Measurements from ENCODE around the gene ZC2HC1C. TPM values are rescaled to one million over a fixed set of nuclear protein-coding genes. Genes with fewer than 3 reads are reported as not detected.

ZC2HC1C gene
- total and polyA plus RNA-seq, 2 of the 13 experiments (the other 11 are each of a cell fraction or from before 2014, with no cell fraction given) = 3.3 to 3.5 TPM

DNA sequence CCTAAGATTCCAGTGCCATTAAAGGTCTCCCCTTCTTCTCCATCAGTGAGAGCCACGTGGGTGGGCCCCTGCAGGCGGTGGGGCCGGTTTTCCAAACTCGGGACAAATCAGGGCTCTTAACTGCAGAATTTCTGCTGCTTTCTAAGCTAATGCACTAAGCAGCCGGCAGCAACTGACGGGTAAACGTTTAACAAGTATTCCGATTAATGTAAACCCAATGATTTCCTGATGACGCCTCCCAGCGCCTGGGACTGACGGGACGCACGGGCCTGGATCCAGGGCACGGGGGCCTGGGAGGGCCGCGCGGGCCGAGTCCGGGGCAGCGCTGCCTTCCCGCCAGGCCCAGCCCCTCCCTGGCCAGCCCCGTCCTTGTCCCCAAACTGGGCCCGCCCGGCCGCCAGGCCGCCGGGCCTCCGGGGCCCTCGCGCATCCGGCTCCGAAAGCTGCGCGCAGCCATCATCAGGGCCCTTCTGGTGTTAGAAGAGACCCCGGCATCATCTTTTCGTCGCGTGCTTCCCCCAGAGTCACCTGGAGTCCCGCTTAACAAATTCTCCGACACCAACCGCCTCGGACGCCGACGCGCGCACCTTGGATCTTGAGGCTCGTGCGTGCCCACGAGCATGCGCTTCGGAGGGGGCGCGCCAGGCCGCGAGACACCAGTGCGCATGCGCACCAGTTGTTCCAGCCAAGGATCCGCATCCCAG lies 18.4 kb upstream of the ZC2HC1C start, which contains the start of gene MLH3 (continued):
- TF ChIP-seq, protein P1, sequence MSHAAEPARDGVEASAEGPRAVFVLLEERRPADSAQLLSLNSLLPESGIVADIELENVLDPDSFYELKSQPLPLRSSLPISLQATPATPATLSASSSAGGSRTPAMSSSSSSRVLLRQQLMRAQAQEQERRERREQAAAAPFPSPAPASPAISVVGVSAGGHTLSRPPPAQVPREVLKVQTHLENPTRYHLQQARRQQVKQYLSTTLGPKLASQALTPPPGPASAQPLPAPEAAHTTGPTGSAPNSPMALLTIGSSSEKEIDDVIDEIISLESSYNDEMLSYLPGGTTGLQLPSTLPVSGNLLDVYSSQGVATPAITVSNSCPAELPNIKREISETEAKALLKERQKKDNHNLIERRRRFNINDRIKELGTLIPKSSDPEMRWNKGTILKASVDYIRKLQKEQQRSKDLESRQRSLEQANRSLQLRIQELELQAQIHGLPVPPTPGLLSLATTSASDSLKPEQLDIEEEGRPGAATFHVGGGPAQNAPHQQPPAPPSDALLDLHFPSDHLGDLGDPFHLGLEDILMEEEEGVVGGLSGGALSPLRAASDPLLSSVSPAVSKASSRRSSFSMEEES (CRISPR knock-in tag; IDR thresholded peaks at IDR 0.05) = peak; percentile 71; the same call in 1 of the 2 replicates
- TF ChIP-seq BCL6 (CRISPR knock-in tag; IDR thresholded peaks at IDR 0.05) (peak; percentile 24; the same call in 1 of the 2 replicates), PITX1 (CRISPR knock-in tag; IDR thresholded peaks at IDR 0.05) (peak; percentile 49; the same call in 1 of the 2 replicates), ZNF75D (CRISPR knock-in tag; IDR thresholded peaks at IDR 0.05; ENCODE audit: borderline replicate concordance) (no peak), ELF4 (CRISPR knock-in tag; IDR thresholded peaks at IDR 0.05; ENCODE audit: borderline replicate concordance) (no peak), ZNF235 (CRISPR knock-in tag; IDR thresholded peaks at IDR 0.05; ENCODE audit: borderline replicate concordance) (no peak), ONECUT2 (CRISPR knock-in tag; IDR thresholded peaks at IDR 0.05) (no peak), ZNF550 (CRISPR knock-in tag; IDR thresholded peaks at IDR 0.05; ENCODE audit: borderline replicate concordance) (peak; percentile 90; the same call in 1 of the 2 replicates), ZNF432 (CRISPR knock-in tag; IDR thresholded peaks at IDR 0.05; ENCODE audit: borderline replicate concordance) (no peak), FOXM1 (CRISPR knock-in tag; IDR thresholded peaks at IDR 0.05) (no peak), CEBPG (CRISPR knock-in tag; IDR thresholded peaks at IDR 0.05) (peak; percentile 50; the same call in 1 of the 2 replicates), SRF (IDR thresholded peaks at IDR 0.05; ENCODE audit: low read depth, low read length) (no peak), KDM3A (CRISPR knock-in tag; IDR thresholded peaks at IDR 0.05; ENCODE audit: low read depth) (no peak), ZNF776 (CRISPR knock-in tag; IDR thresholded peaks at IDR 0.05) (peak; percentile 66; the same call in 1 of the 2 replicates)
- TF ChIP-seq, protein P2, sequence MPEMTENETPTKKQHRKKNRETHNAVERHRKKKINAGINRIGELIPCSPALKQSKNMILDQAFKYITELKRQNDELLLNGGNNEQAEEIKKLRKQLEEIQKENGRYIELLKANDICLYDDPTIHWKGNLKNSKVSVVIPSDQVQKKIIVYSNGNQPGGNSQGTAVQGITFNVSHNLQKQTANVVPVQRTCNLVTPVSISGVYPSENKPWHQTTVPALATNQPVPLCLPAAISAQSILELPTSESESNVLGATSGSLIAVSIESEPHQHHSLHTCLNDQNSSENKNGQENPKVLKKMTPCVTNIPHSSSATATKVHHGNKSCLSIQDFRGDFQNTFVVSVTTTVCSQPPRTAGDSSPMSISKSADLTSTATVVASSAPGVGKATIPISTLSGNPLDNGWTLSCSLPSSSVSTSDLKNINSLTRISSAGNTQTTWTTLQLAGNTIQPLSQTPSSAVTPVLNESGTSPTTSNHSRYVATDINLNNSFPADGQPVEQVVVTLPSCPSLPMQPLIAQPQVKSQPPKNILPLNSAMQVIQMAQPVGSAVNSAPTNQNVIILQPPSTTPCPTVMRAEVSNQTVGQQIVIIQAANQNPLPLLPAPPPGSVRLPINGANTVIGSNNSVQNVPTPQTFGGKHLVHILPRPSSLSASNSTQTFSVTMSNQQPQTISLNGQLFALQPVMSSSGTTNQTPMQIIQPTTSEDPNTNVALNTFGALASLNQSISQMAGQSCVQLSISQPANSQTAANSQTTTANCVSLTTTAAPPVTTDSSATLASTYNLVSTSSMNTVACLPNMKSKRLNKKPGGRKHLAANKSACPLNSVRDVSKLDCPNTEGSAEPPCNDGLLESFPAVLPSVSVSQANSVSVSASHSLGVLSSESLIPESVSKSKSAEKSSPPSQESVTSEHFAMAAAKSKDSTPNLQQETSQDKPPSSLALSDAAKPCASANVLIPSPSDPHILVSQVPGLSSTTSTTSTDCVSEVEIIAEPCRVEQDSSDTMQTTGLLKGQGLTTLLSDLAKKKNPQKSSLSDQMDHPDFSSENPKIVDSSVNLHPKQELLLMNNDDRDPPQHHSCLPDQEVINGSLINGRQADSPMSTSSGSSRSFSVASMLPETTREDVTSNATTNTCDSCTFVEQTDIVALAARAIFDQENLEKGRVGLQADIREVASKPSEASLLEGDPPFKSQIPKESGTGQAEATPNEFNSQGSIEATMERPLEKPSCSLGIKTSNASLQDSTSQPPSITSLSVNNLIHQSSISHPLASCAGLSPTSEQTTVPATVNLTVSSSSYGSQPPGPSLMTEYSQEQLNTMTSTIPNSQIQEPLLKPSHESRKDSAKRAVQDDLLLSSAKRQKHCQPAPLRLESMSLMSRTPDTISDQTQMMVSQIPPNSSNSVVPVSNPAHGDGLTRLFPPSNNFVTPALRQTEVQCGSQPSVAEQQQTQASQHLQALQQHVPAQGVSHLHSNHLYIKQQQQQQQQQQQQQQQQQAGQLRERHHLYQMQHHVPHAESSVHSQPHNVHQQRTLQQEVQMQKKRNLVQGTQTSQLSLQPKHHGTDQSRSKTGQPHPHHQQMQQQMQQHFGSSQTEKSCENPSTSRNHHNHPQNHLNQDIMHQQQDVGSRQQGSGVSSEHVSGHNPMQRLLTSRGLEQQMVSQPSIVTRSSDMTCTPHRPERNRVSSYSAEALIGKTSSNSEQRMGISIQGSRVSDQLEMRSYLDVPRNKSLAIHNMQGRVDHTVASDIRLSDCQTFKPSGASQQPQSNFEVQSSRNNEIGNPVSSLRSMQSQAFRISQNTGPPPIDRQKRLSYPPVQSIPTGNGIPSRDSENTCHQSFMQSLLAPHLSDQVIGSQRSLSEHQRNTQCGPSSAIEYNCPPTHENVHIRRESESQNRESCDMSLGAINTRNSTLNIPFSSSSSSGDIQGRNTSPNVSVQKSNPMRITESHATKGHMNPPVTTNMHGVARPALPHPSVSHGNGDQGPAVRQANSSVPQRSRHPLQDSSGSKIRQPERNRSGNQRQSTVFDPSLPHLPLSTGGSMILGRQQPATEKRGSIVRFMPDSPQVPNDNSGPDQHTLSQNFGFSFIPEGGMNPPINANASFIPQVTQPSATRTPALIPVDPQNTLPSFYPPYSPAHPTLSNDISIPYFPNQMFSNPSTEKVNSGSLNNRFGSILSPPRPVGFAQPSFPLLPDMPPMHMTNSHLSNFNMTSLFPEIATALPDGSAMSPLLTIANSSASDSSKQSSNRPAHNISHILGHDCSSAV (CRISPR knock-in tag; IDR thresholded peaks at IDR 0.05; ENCODE audit: borderline replicate concordance) = no peak
- TF ChIP-seq, protein P3, sequence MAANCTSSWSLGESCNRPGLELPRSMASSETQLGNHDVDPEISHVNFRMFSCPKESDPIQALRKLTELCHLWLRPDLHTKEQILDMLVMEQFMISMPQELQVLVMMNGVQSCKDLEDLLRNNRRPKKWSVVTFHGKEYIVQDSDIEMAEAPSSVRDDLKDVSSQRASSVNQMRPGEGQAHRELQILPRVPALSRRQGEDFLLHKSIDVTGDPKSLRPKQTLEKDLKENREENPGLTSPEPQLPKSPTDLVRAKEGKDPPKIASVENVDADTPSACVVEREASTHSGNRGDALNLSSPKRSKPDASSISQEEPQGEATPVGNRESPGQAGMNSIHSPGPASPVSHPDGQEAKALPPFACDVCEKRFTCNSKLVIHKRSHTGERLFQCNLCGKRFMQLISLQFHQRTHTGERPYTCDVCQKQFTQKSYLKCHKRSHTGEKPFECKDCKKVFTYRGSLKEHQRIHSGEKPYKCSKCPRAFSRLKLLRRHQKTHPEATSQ (CRISPR knock-in tag; IDR thresholded peaks at IDR 0.05; ENCODE audit: borderline replicate concordance) = peak; percentile 31; the same call in 1 of the 2 replicates
- TF ChIP-seq, protein P4, sequence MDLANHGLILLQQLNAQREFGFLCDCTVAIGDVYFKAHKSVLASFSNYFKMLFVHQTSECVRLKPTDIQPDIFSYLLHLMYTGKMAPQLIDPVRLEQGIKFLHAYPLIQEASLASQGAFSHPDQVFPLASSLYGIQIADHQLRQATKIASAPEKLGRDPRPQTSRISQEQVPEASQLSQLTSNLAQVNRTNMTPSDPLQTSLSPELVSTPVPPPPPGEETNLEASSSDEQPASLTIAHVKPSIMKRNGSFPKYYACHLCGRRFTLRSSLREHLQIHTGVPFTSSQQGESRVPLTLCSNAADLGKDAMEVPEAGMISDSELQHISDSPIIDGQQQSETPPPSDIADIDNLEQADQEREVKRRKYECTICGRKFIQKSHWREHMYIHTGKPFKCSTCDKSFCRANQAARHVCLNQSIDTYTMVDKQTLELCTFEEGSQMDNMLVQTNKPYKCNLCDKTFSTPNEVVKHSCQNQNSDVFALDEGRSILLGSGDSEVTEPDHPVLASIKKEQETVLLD (CRISPR knock-in tag; IDR thresholded peaks at IDR 0.05; ENCODE audit: low read depth) = peak; percentile 60; the same call in 1 of the 2 replicates
